ENCODE measurements around the gene AP1AR.

AP1AR gene

GRCh38 chr4:112225157-112225556 lies 6.4 kb upstream of the AP1AR start:
- no peak for DNase-seq

DNA sequence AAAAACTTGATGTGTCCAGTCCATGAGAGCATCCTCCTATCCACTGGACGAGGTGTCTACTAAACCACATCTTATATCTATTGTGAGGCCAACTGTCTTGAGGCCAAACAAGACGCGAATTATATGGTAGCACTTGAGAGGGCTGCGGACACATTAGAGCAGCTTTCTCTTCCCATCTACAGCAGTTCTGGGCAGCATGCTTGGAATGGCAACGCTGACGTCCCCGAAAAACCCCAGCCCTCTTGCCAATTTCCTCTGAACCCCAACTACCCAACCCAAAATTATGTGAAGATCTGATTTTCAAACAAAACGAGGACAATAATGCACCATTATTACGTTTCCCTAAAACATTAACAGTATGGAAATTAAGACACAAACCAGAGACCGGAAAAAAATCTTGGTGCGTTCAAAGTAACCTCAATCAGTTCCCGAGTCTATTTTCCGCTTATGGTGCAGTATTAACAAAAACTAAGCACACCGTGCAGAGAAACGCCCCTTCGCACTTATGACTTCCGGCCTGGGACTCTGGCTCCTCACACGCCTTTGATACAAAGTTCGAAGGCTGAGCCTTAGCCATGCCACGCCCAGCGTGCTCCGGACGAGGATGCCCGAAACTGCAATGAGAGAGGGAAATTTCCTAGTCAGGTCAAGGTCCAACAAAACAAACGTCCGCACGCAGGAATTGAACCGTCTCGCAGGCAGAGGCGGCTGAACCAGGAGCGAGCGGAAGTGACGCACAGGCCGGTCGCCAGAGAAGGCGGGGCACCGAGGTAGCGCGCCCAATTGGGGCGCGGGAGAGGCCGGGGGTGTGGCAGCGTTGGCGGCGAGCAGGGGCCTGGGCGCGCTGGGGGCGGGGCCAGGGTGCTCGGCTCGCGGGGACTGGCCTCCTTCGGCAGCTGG lies 458 bp upstream of the AP1AR start:
- peak; percentile 97 for DNase-seq

DNA sequence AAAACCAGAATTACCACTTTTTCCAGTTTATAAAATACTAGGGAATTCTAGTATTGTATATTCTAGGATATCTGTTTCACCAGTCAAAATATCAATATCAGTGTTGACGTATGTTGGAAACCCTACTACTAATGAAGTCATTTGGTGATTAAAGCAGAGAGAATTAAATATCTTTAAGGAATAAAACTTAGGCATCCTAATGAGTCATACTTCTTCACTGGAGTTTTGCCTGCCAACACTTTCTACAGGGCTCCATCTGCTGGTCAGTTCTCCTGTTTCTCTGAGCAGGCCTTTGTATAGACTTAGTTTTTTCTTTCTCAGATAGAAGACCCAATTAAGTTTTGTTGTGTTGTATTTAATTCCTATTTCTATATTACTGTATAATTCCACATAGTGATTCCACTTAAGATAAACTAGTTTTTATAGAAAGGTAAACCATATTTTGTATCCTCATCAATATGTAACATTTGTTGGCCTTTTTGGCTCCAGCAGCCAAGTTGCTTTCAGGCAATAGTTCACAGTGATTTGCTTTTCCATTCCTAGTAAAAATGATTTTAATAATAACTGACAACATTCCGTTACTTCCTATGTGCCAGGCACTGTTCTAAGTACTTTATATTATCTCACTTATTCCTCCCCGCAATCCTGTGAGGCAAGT lies 3.5 kb downstream of the AP1AR start:
- peak; percentile 26 for DNase-seq

- no peak for DNase-seq
These were observed 4.5 kb downstream of the AP1AR start for GRCh38 chr4:112236040-112236439.

DNA sequence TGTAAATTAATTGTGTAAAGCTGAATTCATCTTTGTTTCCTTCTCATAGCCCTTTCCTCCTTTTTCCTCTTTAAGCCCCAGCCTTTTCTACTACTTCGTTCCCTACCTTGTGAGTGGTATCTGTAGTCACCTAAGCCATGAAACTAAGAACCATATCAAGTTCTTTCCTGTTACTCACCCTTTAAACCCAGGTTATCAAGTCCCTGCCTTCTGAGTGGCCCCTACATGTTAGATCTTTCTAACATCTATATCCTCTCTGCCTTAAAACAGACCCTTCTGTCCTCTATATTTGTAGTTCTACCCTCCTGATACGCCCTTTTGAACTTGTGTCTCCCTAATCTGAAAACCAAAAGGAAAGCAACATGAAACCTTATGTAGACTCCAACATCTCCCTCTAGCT lies 7.2 kb downstream of the AP1AR start:
- DNase-seq = no peak

- DNase-seq = no peak
These were observed 13.8 kb downstream of the AP1AR start for GRCh38 chr4:112245383-112245782.

DNA sequence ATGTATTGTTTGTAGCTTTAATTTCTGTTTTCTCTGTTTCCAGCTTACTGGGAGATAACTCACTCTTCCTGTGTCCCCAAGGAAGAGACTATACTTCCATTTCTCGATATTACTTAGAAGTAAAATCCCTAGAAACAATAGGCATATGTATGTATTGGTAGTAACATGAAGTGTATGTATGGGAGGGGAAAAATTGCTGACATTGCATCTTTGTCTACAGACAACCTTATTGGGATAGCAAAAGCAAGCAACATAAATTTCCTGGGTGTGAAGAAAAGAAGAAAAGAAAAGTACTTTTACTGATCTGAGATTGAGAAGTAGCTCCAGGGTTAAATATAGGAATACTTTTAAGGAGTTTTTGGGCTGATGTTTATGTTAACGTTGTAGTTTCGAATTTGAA lies 15.4 kb downstream of the AP1AR start:
- no peak for DNase-seq

- DNase-seq = no peak
These were observed 19.5 kb downstream of the AP1AR start for GRCh38 chr4:112251019-112251643.

DNA sequence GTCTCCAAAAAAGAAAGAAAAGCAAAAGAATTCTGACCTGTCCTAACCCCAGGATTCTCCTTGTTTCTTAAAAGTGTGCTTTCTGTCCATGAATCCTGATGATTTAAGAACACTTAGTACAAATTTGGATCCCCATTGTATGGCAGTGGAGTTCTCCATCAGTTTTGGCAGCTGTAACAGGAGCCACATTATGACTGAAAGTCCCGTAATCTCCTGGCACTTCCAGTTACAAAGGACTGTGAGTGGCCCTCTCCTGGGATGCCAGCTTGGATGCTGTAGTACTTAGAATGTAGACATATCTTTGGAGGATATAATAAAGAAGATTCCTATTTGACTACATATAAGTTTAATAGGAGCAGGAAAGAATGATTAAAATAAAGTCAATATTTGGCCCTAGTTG lies 20.6 kb downstream of the AP1AR start:
- DNase-seq = no peak

DNA sequence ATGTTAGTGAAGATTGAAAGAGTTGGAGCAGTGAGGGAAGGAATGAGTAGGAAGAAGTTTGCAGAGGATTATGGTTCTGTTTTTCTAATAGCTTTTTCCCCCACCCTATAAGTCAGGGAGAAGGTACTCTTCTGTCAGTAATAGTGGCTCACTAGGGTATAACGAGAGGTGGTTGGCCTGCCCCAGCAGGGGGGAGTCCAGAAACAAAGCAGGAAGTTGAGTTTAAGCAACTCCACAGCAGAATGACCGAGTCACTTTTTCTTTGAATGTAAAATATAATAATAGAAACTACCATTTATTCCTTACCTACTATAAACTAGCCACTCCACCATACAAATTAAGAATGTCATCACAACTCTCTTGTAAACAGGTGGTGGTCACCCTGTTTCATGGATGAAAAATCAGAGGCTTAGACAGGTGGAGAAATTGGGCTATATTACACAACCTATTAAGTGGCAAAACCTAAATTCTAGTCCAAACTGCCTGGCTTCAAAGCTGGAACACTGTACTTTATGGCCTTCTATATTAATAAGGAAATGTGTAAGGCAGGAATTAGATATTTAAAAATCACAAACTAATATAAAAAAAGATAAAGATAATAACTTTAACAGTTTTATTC lies 21.9 kb downstream of the AP1AR start:
- DNase-seq = no peak

GRCh38 chr4:112257098-112257497 lies 25.5 kb downstream of the AP1AR start:
- no peak for DNase-seq

- DNase-seq = no peak
These were observed 35.2 kb downstream of the AP1AR start for GRCh38 chr4:112266823-112267222.

GRCh38 chr4:112270051-112270450 lies 38.5 kb downstream of the AP1AR start:
- no peak for DNase-seq

DNA sequence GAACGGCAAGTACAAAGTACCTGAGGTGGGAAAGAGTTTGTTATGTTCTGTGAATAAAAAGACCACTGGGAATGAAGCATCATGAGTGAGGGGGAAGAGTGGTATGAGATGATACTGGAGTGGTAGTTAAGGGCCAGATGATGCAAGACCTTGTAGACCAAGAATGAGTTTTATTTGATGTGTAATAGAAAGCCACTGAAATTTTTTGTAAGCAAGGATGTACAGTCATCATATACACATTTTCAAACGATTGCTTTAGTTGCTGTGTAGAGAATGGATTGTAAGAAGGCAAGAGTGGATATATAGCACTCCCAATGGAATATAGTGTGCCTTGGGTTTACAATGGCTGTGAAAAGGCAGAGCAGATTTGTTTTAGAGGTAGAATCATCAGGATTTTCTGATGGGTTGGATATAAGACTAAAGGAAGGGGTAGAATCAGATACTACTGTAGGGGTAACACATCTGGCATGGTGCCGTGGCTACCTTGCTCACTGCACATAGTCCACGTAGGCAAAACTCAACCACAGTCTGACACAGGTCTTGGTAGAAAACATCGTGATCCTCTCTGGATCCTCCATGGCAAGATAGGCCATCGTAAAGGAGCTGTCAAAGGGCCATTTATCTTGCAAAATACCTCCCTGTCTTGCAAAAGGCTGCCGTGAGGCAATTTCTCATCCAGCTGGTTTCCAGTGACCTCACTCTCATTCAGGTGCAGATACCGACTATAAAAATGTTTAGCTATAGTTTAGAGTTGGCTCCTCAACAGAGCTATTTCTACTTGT lies 39.2 kb downstream of the AP1AR start:
- no peak for DNase-seq

DNA sequence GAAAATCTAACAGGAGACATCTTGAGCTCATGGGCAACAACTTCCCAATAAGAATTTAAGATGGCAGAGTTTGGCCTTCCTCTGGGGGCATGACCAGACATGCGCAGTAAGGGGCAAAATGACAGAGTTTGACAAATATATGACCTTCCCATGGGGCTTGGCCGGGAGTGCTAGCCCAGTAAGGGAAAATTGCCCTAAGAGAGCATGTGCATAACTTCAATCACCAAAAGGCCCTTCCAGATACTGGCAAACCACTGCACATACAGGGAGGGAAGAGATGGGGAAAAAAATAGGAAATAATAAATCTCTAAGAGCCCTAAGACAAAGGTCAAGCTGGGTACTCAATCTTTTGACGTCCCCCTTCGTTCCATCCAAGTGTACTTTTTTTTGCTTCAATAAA lies 40.7 kb downstream of the AP1AR start:
- DNase-seq = no peak

GRCh38 chr4:112274959-112275358 lies 43.4 kb downstream of the AP1AR start:
- no peak for DNase-seq

GRCh38 chr4:112276113-112276512 lies 44.5 kb downstream of the AP1AR start:
- no peak for DNase-seq

DNA sequence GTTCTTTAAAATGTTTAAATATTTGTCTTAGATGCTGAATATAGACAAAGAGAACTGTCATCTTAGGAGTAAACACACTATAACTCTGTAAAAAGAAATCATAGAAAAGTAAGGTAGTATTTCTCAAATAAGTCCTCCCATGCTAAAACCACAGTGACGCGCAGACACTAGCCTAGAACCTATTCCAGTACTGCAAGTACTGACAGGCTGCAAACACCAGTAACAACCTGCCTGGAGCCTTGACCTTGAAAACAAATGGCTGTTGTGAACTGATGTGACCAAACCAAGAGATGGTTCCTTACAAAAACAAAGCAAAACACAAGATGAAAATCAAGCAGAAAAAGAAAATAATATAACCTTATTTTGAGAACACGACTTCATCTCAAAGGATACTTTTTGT lies 45.6 kb downstream of the AP1AR start:
- DNase-seq = no peak

DNA sequence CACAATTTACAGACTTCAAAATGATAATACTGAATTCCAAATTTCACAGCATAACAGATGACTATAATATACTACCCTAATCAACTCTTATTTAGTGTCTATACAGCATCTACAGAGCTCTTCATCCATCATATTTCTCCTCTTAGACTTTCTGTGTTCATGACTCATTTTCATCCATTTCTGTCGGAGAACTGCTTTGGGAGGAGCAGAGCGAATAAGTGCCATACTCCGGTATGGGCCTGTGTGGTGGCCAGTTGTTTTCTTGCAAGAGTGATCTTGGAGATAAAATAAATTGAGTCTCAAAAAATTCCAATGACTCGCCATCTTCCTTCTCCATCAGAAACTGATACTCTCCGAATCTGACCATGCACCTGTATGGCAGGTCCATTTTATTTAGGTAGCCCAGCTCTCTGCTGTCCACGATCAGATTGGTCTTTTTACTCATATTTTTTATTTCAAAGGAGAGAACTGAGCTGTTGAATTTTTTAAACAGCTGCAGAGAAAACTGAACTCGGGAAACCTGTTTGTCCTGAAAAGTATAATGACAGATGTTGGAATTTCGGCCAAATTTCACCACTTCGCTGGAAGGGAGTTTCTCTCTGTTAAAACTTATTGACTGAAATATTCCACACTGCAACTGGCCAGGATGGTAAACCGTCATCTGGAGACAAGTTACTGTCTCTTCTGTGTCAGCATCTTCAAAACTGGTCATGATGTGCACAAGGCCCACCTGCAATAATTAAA lies 46.3 kb downstream of the AP1AR start:
- DNase-seq = no peak

GRCh38 chr4:112279025-112279881 lies 47.7 kb downstream of the AP1AR start:
- DNase-seq = no peak

- DNase-seq = no peak
These were observed 48.3 kb downstream of the AP1AR start for GRCh38 chr4:112279882-112280315.
